Ectodermal cell (in vitro differentiated cells): Measurements from ENCODE around the gene SCAF1.

Experiments used
- H3K27ac ChIP-seq: 2 replicates; pipeline ENCODE4 v1.7.0; 2013; ENCODE audit warnings: mild to moderate bottlenecking, low read depth, low read length; ENCODE audit not compliant: insufficient read depth, poor library complexity, severe bottlenecking
- H3K27me3 ChIP-seq: 2 replicates; pipeline ENCODE4 v1.7.0; 2013; ENCODE audit warnings: mild to moderate bottlenecking, low read length; ENCODE audit not compliant: insufficient read depth, control insufficient read depth, poor library complexity, severe bottlenecking
- H3K36me3 ChIP-seq: one replicate; pipeline ENCODE4 v1.7.0; 2013; ENCODE audit warnings: low read length; ENCODE audit not compliant: control insufficient read depth, insufficient read depth
- H3K4me1 ChIP-seq: one replicate; pipeline ENCODE4 v1.7.0; 2013; ENCODE audit warnings: low read length; ENCODE audit not compliant: control insufficient read depth, insufficient read depth
- H3K4me3 ChIP-seq: 2 replicates; pipeline ENCODE4 v1.7.0; 2013; ENCODE audit warnings: low read depth, low read length, control low read depth; ENCODE audit not compliant: insufficient read depth
- H3K9me3 ChIP-seq: 2 replicates; pipeline ENCODE4 v1.7.0; 2013; ENCODE audit warnings: mild to moderate bottlenecking, low read length, moderate library complexity; ENCODE audit not compliant: control insufficient read depth
- WGBS, 2 experiments: methylation state at CpG; one replicate each; pipeline ENCODE4 v1.1.7; 2013; ENCODE audit warnings: missing lambda C conversion rate in 2 of 2; 5-methylcytosine and 5-hydroxymethylcytosine counted together

The SCAF1 gene

DNA sequence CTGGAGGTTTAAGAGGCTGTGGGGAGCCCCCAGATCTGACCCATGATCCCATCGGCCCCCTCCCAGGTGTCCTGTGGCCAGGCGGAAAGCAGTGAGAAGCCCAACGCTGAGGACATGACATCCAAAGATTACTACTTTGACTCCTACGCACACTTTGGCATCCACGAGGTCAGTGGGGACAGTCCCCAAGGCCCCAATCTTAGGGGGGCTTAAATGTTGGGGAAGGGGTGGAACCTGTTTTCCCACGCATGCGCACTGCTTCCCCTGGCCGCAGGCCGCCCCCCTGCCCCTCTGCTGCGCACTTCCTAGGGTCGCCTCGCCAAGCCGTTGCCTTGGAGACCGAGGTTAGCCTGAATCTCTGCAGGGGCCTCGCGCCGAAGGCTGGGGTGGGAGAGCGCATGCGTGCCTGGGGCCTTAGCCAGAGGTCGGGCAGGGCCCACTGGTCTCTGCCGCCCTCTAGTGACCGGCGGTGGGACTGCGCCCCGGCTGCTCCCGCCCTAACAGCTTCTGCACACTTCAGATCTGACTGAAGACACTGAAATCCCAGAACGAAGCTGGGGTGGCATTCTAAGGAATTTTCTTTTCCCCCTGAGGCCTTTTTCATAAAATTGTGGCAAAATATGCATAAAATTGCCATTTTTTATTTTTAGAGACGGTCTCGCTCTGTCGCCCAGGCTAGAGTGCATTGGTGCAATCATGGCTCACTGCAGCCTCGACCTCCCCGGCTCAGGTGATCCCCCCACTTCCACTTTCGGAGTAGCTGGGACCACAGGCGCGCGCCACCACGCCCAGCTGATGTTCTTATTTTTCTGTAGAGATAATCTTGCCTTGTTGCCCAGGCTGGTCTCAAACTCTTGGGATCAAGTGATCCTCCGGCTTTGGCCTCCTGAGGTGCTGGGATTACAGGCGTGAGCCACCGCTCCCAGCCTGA, 38.7 kb downstream of the SCAF1 start:
- Histone ChIP-seq H3K27ac (peak overlapping the region; percentile 76), H3K4me1 (peaks cover 20% of the 10 kb centered on the region), H3K9me3 (no peaks in the 10 kb centered on the region), H3K27me3 (no peaks in the 10 kb centered on the region), H3K36me3 (peaks cover 32% of the 10 kb centered on the region), H3K4me3 (peak overlapping the region; percentile 31)
- 36 to 37% methylated on average over 40 of the region's 40 CpGs for WGBS, 2 experiments

DNA sequence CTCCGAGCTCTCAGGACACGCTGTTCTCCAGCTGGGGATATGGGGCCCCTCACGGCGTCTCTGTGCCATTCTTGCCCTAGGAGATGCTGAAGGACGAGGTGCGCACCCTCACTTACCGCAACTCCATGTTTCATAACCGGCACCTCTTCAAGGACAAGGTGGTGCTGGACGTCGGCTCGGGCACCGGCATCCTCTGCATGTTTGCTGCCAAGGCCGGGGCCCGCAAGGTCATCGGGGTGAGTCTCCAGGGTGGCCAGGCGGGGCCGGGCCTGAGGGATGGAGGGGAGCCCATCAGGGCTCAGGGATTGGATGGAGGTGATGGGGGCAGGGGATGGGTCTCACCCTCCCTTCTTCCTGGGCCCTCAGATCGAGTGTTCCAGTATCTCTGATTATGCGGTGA, 39.8 kb downstream of the SCAF1 start:
- Histone ChIP-seq H3K4me3 (no peak overlapping the region), H3K27ac (no peak overlapping the region), H3K4me1 (peaks cover 20% of the 10 kb centered on the region), H3K9me3 (no peaks in the 10 kb centered on the region), H3K27me3 (no peaks in the 10 kb centered on the region), H3K36me3 (peaks cover 32% of the 10 kb centered on the region)
- 96% methylated on average over 19 of the region's 19 CpGs for WGBS, 2 experiments

DNA sequence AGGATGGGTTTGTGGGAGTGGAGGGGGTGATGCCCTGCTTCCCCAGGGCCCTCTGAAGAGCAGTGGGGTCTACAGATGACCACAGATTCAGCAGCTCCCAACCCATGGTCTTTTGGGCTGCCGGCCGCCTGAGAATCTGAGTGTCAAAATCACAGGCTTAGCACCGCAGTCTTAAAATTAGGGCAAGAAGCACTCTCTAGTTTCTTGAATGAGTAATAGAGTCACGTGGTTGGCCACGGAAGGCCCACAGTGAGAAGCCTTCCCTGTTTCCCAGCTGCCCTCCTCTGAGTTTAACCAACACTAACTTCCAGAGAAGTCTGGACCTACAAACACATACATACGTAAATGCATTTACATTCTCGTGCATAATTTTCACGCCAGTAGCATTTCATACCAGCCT, 40.3 kb downstream of the SCAF1 start:
- no peak overlapping the region for H3K27ac ChIP-seq
- peaks cover 35% of the 10 kb centered on the region for H3K36me3 ChIP-seq
- peaks cover 20% of the 10 kb centered on the region for H3K4me1 ChIP-seq
- H3K4me3 ChIP-seq, result no peak overlapping the region
- no peaks in the 10 kb centered on the region for H3K27me3 ChIP-seq
- 96% methylated on average over 8 of the region's 8 CpGs for WGBS, 2 experiments
- no peaks in the 10 kb centered on the region for H3K9me3 ChIP-seq

DNA sequence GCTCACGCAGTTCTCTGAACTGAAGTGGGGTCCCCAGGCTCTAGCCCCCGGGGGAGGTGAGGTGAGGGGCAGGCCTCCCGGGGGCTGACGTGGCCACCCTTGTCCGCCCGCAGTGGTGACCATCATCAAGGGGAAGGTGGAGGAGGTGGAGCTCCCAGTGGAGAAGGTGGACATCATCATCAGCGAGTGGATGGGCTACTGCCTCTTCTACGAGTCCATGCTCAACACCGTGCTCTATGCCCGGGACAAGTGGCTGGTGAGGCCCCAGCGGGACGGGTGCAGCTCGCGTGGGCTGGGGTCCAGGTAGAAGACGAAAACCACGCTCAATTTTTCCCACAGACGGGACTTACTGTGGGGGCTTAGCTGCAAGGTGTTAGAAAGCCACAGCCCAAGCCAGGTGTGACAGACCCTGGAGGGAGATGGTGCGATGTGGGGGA, 41.8 kb downstream of the SCAF1 start:
- Histone ChIP-seq H3K9me3 (no peaks in the 10 kb centered on the region), H3K4me3 (no peak overlapping the region), H3K27me3 (no peaks in the 10 kb centered on the region), H3K36me3 (peaks cover 45% of the 10 kb centered on the region), H3K27ac (no peak overlapping the region), H3K4me1 (peaks cover 22% of the 10 kb centered on the region)
- 96 to 97% methylated on average over 18 of the region's 18 CpGs for WGBS, 2 experiments

DNA sequence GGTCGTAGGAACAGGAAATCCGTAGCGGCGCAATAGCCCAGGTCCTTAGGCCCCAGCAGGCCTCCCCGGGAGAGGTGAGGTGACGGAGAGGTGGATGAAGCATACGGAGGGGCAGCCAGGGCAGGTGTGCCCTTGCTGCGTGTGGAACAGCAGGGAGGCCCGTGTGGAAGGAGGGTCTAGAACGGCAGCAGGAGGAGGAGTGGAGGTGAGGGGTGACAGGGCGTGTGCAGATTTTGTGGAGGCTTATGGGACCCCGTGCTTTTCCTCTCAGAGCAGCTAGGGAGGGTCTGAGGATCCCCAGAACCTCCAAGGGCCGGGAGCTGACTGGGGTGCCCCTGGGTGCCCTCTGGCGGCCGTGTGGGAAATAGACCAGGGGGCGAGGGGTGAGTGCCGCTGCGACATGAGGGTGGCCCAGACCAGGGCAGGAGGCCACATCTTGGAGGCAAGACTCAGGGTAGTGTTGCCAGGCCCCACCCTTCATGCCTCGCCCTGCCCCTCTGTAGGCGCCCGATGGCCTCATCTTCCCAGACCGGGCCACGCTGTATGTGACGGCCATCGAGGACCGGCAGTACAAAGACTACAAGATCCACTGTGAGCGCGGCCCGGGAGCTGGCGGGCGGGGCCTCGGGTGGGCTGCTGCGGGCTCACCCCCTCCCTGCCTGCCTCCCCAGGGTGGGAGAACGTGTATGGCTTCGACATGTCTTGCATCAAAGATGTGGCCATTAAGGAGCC, 42.4 kb downstream of the SCAF1 start:
- Histone ChIP-seq H3K4me1 (peaks cover 18% of the 10 kb centered on the region), H3K27me3 (no peaks in the 10 kb centered on the region), H3K36me3 (peaks cover 45% of the 10 kb centered on the region), H3K4me3 (no peak overlapping the region), H3K9me3 (no peaks in the 10 kb centered on the region), H3K27ac (no peak overlapping the region)
- WGBS, 2 experiments, result 93 to 95% methylated on average over 35 of the region's 35 CpGs

DNA sequence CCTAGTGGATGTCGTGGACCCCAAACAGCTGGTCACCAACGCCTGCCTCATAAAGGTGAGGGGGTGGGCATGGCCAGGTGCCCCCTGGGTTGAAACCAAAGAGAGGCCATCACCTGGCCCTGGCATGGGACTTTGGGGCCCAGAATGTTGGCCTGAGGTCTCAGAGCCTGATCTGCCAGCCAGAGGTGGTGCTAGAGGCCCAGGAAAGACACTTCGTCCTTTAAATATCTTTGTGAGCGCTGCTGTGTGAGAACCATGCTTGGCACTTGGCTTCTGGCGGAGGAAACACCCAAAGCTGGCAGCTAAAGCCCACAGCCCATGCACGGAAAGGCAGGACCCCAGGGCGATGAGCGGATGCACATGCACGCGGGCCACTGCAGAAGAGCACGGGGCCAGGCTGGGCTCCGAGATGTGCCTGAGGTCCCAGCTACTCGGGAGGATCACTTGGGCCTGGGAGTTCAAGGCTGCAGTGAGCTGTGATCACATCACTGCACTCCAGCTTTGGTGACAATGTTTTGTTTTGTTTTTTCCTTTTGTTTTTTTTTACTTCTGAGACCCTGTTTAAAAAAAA, 43.1 kb downstream of the SCAF1 start:
- Histone ChIP-seq H3K9me3 (no peaks in the 10 kb centered on the region), H3K4me1 (peaks cover 11% of the 10 kb centered on the region), H3K36me3 (peaks cover 45% of the 10 kb centered on the region), H3K27ac (no peak overlapping the region), H3K4me3 (no peak overlapping the region), H3K27me3 (no peaks in the 10 kb centered on the region)
- WGBS, 2 experiments, result 94 to 97% methylated on average over 13 of the region's 13 CpGs

DNA sequence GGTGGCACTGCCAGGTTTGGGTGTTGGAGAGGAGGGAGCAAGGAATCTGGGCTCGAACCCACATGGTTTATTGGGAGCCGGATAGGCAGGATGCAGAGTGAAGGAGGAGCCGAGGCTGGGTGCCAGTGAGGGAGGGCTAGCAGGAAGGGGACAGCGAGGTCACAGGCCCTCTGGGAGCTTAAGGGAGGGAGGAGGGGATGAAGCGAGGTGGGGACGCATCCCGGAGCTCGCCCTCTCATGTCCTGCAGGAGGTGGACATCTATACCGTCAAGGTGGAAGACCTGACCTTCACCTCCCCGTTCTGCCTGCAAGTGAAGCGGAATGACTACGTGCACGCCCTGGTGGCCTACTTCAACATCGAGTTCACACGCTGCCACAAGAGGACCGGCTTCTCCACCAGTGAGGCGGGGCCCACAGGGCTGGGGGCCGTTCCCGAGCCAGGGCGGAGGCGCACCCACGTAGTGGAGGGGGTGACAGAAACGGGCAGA, 43.9 kb downstream of the SCAF1 start:
- H3K9me3 ChIP-seq, result no peaks in the 10 kb centered on the region
- H3K36me3 ChIP-seq, result peaks cover 45% of the 10 kb centered on the region
- H3K27ac ChIP-seq, result no peak overlapping the region
- H3K4me1 ChIP-seq, result peaks cover 5% of the 10 kb centered on the region
- no peaks in the 10 kb centered on the region for H3K27me3 ChIP-seq
- WGBS, 2 experiments, result 93 to 94% methylated on average over 23 of the region's 23 CpGs
- H3K4me3 ChIP-seq, result no peak overlapping the region

DNA sequence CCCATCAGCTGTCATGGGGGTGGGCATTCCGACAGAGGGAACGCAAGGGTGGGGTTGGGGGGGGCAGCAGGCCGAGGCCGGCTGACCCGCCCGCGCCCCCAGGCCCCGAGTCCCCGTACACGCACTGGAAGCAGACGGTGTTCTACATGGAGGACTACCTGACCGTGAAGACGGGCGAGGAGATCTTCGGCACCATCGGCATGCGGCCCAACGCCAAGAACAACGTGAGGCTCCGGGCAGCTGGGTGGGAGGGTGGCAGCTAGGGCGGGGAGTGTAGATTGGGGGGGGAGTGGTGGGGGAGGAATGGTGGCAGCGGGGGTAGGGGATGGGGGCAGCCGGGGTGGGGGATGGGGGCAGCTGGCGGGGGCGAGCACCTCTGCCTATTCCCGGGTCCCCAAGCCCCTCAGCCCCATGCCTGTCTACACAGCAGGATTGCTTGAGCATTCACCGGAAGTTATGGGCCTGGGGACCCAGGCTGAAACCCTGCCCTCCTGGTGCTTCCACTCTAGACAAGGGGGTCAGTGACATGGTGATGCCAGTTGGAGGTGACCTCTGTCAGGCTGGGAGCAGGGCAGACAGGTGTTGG, 44.6 kb downstream of the SCAF1 start:
- WGBS, 2 experiments, result 95 to 96% methylated on average over 25 to 26 of the region's 27 CpGs
- peaks cover 3% of the 10 kb centered on the region for H3K4me1 ChIP-seq
- no peak overlapping the region for H3K27ac ChIP-seq
- H3K27me3 ChIP-seq, result no peaks in the 10 kb centered on the region
- peaks cover 41% of the 10 kb centered on the region for H3K36me3 ChIP-seq
- H3K4me3 ChIP-seq, result no peak overlapping the region
- H3K9me3 ChIP-seq, result no peaks in the 10 kb centered on the region

DNA sequence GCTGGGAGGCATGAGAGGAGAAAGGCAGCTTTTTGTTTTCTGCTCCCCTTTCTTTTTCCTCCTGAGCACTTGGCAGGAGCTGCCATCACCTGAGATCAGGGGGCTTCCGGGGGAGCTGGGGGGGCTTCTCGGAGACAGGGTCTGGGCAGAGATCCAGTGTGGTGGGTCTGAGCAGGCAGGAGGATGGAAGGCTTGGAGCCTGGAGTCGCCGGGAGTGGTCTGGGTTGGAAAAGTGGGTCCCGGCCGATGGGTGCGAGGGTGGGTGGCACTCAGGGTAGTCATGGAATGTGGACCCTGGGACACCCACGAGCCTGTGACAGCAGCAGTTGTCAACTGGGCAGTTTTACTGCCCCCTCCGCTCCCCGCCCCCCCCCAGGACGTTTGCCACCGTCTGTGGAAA, 45.1 kb downstream of the SCAF1 start:
- Histone ChIP-seq H3K27ac (no peak overlapping the region), H3K36me3 (peaks cover 36% of the 10 kb centered on the region), H3K4me3 (no peak overlapping the region), H3K4me1 (peaks cover 3% of the 10 kb centered on the region), H3K27me3 (no peaks in the 10 kb centered on the region), H3K9me3 (no peaks in the 10 kb centered on the region)
- WGBS, 2 experiments, result 91% methylated on average over 12 of the region's 12 CpGs
